KMS-11 (cell line): ENCODE data around the gene PCDH17.

Source experiments
- H2AFZ ChIP-seq: fragments of 200-600 bp; sonication (generic); 2 replicates; pipeline ENCODE4 v1.6.1; 2016; ENCODE audit warnings: antibody characterized with exemption, mixed run types, low read depth
- H3K27ac ChIP-seq: fragments of 200-600 bp; sonication (generic); 2 replicates; pipeline ENCODE4 v1.6.1; 2016; ENCODE audit warnings: mild to moderate bottlenecking, mixed run types
- H3K27me3 ChIP-seq: fragments of 200-600 bp; sonication (generic); 2 replicates; pipeline ENCODE4 v1.6.1; 2017; ENCODE audit warnings: mild to moderate bottlenecking, low read depth, mixed run types, moderate library complexity; ENCODE audit not compliant: insufficient read depth
- H3K36me3 ChIP-seq: fragments of 200-600 bp; sonication (generic); 2 replicates; pipeline ENCODE4 v1.6.1; 2017; ENCODE audit warnings: mild to moderate bottlenecking, mixed run types; ENCODE audit not compliant: insufficient read depth
- H3K4me1 ChIP-seq: fragments of 200-600 bp; sonication (generic); 2 replicates; pipeline ENCODE4 v1.6.1; 2016; ENCODE audit warnings: mild to moderate bottlenecking, low read depth, mixed run types; ENCODE audit not compliant: poor library complexity, severe bottlenecking
- H3K4me2 ChIP-seq: fragments of 200-600 bp; sonication (generic); 2 replicates; pipeline ENCODE4 v1.7.0; 2016; ENCODE audit warnings: mild to moderate bottlenecking, mixed run types
- H3K4me3 ChIP-seq: fragments of 200-600 bp; sonication (generic); IDR thresholded peaks from 2 replicates; pipeline ENCODE4 v1.6.1; 2017; ENCODE audit warnings: low read depth, low read length, mixed read lengths; ENCODE audit not compliant: insufficient read depth
- H3K79me2 ChIP-seq: fragments of 200-600 bp; sonication (generic); 2 replicates; pipeline ENCODE4 v1.6.1; 2016; ENCODE audit warnings: low read depth, mixed run types; ENCODE audit not compliant: insufficient read depth
- H3K9ac ChIP-seq: fragments of 200-600 bp; sonication (generic); 2 replicates; pipeline ENCODE4 v1.6.1; 2016; ENCODE audit warnings: mild to moderate bottlenecking, mixed run types
- H4K20me1 ChIP-seq: fragments of 200-600 bp; sonication (generic); 2 replicates; pipeline ENCODE4 v1.6.1; 2016; ENCODE audit warnings: mild to moderate bottlenecking, mixed run types; ENCODE audit not compliant: insufficient read depth
- TF ChIP-seq, protein P1 (sequence below): fragments of 200-600 bp; sonication (generic); conservative IDR thresholded peaks from 2 replicates; pipeline ENCODE4 v1.6.1; 2017; ENCODE audit warnings: low read depth, mild to moderate bottlenecking, antibody characterized with exemption, low read length, moderate library complexity, mixed read lengths

Gene PCDH17

DNA sequence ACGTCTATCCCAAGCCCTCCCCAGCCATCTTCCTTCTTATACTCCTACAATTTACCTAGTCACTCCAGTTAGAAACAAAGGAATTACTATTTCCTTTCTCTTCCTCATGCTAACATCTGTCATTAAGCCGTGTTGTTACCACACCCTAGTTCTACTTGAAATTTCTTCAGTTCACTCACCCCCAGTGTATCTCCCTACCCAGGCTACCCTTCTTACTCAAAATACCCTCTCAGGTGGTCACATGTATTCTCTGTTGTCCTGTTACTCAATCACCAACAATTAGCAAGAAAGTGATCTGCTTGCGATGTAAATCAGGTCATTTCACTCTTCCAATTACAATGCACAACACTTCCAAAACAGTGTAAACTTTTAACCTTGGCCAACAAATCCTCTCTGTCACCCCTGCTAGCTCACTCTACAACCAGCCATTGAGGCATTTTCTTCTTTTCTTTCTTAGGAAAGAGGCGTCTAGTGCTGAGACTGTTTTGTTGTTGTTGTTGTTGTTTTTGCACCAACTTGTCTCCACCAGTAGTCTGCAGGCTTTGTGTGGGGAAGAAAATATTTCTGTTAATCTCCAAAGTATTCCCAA is 50.7 kb downstream of the PCDH17 start:
- Histone ChIP-seq H4K20me1 (no peaks in the 10 kb centered on the region), H3K27ac (no peak overlapping the region), H3K27me3 (no peaks in the 10 kb centered on the region), H3K79me2 (no peaks in the 10 kb centered on the region), H3K4me2 (no peak overlapping the region), H2AFZ (no peak overlapping the region), H3K4me3 (no peak overlapping the region), H3K36me3 (no peaks in the 10 kb centered on the region), H3K4me1 (no peaks in the 10 kb centered on the region), H3K9ac (no peak overlapping the region)
- TF ChIP-seq, protein P1, sequence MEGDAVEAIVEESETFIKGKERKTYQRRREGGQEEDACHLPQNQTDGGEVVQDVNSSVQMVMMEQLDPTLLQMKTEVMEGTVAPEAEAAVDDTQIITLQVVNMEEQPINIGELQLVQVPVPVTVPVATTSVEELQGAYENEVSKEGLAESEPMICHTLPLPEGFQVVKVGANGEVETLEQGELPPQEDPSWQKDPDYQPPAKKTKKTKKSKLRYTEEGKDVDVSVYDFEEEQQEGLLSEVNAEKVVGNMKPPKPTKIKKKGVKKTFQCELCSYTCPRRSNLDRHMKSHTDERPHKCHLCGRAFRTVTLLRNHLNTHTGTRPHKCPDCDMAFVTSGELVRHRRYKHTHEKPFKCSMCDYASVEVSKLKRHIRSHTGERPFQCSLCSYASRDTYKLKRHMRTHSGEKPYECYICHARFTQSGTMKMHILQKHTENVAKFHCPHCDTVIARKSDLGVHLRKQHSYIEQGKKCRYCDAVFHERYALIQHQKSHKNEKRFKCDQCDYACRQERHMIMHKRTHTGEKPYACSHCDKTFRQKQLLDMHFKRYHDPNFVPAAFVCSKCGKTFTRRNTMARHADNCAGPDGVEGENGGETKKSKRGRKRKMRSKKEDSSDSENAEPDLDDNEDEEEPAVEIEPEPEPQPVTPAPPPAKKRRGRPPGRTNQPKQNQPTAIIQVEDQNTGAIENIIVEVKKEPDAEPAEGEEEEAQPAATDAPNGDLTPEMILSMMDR: no peak

DNA sequence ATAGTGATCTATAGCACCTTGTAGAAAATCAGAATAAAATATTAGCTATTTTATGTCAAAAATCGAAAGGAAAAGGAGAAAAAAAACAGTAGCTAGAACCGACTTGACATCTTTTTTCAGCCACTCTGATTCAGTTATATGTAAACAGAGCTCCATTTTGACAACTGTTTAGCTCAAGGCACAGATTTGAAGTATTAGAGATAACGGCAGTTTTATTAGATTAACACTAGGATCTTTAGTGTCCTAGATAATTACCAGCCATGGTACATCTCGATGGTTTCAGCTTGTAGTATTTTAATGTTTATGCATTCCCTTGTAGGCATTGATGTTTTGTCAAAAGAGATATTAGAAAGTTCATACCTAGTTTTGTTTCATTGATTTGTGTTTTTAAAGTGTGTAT is 67.3 kb downstream of the PCDH17 start:
- H2AFZ ChIP-seq: no peak overlapping the region
- H3K4me1 ChIP-seq: no peaks in the 10 kb centered on the region
- H3K27ac ChIP-seq: no peak overlapping the region
- H4K20me1 ChIP-seq: no peaks in the 10 kb centered on the region
- H3K79me2 ChIP-seq: no peaks in the 10 kb centered on the region
- TF ChIP-seq, protein P1: no peak
- H3K4me3 ChIP-seq: no peak overlapping the region
- H3K9ac ChIP-seq: no peak overlapping the region
- H3K27me3 ChIP-seq: no peaks in the 10 kb centered on the region
- H3K4me2 ChIP-seq: no peak overlapping the region
- no peaks in the 10 kb centered on the region for H3K36me3 ChIP-seq

DNA sequence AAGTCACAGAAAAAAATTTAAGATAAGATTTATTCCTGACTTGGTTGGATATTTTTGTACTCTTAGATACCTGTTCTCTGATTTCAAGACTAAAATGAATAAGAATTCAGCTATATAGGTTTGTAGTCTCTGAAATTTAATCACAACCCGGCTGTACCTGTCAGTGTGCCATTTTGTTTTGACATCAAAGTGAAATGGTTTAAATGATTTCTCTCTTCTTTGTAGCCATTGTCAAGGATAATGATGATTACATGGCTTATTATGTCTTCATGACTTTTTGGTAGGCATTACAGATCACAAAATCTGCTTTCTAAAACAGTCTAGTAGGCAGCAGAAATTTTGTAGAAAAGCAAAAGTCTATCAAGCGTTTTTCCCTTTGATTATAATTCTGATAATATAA is 72.5 kb downstream of the PCDH17 start:
- Histone ChIP-seq H3K9ac (no peak overlapping the region), H3K27ac (no peak overlapping the region), H3K4me3 (no peak overlapping the region), H3K79me2 (no peaks in the 10 kb centered on the region), H3K4me2 (no peak overlapping the region), H2AFZ (no peak overlapping the region), H3K36me3 (no peaks in the 10 kb centered on the region), H3K4me1 (no peaks in the 10 kb centered on the region), H3K27me3 (no peaks in the 10 kb centered on the region), H4K20me1 (no peaks in the 10 kb centered on the region)
- TF ChIP-seq, protein P1: no peak

DNA sequence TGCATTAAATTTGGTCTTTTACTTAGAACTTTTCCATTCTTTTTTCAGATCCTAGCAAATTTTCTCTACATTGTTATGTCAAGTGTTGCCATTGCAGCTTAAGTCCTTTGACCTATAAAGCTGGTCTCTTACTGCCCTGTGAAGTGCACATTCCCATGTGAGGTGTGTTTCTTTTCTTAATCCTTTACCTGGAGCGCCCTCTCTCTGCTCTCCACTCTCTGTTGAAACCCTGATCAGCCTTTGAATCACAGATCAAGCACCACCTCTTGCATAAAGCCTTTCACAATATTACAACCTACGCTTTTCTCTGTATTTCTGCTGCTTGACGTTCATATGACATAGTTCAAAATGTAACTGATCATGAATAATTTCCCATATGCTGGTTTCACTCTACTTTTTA is 84.8 kb downstream of the PCDH17 start:
- no peak overlapping the region for H3K9ac ChIP-seq
- no peaks in the 10 kb centered on the region for H3K36me3 ChIP-seq
- no peak overlapping the region for H3K4me2 ChIP-seq
- H3K27ac ChIP-seq: no peak overlapping the region
- H3K4me1 ChIP-seq: no peaks in the 10 kb centered on the region
- TF ChIP-seq, protein P1: no peak
- no peak overlapping the region for H2AFZ ChIP-seq
- H4K20me1 ChIP-seq: no peaks in the 10 kb centered on the region
- no peaks in the 10 kb centered on the region for H3K79me2 ChIP-seq
- no peak overlapping the region for H3K4me3 ChIP-seq
- no peaks in the 10 kb centered on the region for H3K27me3 ChIP-seq
